HG02763 (cell line): ENCODE data around the gene GGA3.
A peak's percentile ranks its signal among the peaks of the same experiment; 100 is the strongest.

Source experiments
- ATAC-seq: cut with Tn5 transposase; IDR thresholded peaks from one replicate; pipeline ENCODE4 v1.9.1; 2021; ENCODE audit warnings: mild to moderate bottlenecking, moderate library complexity; ENCODE audit not compliant: unreplicated experiment

GGA3 gene

DNA sequence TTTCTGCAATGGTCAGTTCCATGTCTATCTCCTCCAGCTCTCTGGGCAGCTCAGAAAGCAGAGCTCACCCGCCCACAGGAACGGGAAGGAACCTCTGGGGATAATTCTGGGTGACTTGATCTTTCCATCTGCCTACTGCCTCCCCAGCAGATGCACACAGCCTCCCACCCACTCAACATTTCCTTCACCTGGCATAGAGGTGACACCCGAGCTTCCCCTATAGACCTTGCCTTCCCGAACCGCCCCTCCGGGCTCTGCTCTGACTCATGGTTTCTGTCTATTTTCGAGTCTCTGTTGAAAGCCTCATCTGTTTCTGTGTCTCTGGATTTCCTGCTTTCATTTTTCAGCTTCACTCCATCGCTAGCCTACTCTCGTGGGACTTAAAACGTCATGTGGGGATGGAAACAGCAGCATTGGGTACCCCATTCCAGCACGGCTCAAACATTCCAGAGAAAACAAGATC, 11.4 kb downstream of the GGA3 start:
- ATAC-seq = peak; percentile 93

DNA sequence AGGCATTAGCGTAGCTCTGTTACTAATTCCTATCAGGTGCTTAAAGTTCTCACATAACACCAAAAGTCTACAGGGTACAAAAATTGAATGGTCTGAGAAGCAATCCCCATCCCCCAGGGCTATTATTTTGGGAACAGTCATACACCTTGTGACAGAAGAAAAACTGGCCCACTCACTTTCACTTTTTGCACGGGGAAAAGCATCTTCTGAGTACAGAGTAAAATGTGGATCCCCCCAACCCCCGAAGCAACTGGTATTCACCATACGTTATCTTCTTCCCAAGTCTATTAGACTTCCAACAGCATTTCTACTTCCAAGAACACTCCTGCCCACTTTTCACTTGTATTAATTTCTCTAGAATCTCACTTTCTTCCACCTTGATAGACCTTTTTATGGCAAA, 11.8 kb downstream of the GGA3 start:
- no peak for ATAC-seq

DNA sequence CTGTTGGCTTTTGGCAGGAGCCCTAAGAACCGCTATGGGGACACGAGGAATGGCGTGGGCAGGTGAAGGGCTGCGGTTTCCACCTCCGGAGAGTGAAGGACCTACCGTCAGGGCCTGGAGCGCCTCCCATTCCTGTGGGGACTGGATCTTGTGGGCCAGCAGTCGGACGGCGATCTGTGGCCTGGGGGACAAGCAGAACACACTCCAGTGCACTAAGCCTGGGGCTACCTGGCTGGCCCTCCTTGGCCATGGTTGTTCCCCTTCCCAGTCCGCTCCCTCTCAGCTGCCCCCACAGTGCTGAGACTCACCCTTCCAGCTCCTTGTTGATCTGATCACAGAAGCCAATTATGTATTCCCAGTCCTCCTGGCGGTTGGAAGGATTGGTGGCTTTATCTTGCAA, 15.0 kb downstream of the GGA3 start:
- ATAC-seq = no peak

DNA sequence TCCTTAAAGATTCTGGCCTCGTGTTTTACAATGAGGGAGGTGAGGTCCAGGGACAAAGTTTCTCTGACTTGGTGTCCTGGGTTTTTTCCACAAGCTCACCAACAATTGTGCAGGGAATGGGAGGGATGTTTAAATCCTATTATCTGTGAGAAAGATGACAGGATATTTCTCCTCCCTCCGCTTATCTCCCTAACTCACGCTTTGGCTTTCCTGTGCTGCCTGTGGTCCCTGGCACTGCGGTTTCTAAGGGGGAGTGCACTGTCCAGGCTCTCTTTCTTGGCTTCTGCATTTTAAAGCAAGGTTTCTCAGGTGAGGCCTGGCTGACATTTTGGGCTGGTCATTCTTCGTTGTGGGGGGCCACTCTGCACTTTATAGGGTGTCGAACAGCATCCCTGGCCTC, 16.4 kb downstream of the GGA3 start:
- no peak for ATAC-seq

DNA sequence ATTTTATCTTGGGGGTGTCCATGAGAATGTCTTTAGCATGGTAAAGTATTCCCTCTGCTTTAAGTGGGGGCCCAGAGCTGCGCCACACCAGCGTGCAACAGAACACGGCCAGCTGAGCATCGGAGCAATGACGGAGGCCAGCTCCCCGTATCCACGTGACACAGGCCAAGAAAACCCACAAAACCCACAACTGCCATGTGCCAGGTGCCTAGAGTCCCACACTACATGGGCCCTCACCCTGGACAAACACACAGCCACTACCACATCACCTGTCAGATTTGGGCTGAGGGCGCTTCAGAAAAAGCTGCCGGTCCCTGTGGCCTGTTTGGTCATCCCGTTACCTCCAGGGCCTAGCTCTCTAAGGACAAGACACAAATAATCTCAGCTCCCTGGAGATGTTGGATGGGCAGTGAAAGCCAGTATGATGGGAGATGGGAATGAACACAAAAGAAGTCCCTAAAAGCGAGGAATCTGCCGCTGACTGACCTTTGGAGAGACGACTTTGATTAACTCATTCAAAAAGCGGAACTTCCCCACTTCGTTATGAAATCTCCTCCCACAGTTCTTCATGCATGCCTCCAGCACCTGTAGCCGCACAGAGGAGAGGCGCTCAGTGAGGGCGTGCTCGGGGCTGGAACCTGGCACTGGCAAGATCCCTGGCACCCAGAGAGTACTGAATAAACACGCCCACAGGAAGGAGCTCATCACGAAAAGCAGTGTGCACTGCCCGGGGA, 17.1 kb downstream of the GGA3 start:
- ATAC-seq = no peak

DNA sequence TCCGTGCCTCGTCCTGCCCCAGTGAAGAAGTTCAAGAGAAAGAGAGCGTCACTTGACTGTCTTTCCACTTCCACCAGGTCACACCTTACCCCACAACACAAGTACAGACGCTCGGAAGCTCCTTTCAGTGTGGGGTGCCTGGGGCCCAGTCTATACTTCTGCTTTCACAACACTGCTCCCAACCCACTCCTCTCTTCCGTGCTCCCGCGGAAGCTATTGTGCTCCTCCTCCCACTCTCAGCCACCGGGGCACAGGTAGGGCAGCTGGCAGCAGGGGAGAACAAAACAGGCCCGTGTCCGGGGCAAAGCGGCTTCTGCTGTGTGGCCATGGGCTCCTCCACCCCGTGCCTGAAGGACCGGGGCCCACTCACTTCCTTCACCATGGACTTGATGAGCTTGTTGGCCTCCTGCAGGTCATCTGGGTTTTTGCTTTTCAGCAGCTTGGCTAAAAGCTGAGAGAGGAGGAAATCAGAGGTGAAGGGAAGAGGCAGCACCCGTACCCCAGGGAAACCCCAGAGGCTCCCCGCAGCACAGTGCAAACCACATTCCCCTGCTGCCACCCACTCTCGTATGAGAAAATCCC, 18.9 kb downstream of the GGA3 start:
- no peak for ATAC-seq

DNA sequence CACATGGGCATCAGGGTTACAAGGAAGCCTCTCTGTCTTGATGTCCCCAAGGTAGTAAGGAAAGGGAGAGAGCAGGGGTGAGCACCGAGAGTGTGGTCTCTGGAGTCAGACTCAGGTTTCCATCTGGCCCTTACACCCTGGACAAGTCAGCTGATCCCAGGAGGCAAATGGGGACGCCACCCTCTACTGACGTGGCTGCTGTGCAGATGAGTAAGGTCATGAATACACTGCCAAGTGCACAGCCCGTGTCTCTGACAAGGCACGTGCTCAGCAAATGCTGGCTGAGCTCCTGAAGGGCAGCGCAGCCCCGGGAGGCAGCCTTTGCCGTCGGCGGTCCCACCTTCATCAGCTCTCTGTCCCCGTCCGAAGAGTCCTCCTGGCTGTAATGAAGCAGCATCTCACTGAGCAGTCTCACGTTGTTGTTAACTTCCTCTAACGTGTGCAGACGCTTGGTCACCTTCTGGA, 19.4 kb downstream of the GGA3 start:
- no peak for ATAC-seq

DNA sequence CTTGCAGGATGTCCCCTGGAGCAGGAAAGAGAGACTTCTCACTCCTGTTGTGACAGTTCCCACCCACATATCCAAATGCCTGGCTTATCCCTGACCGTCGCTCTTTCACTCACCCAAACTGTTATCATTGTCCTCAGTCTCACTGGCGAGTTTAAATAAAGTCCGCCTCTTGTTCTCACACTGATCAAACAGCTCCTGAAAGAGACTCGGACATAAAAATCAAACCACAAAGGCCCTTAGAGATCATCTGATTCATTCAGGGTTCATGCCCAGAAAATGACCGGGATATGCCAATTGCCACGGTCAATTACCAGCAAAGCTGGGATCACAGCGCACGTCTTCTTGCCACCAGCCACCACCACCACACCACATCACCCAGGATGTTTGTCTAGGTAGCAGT, 19.9 kb downstream of the GGA3 start:
- ATAC-seq = no peak

DNA sequence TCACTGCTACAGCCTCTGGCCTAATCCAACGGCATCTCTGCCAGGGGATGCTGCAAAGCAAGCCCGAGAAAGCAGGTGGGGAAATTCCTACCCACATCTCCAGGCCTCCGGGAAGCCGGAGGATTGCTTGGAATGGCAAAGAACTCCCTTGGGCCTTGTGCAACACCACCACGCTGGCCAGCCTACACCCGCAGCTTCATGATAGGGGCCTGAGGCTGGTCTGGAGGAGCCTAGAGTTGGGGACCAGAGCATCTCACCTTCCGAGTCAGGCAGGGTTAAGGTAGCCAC, 20.3 kb downstream of the GGA3 start:
- ATAC-seq = no peak

DNA sequence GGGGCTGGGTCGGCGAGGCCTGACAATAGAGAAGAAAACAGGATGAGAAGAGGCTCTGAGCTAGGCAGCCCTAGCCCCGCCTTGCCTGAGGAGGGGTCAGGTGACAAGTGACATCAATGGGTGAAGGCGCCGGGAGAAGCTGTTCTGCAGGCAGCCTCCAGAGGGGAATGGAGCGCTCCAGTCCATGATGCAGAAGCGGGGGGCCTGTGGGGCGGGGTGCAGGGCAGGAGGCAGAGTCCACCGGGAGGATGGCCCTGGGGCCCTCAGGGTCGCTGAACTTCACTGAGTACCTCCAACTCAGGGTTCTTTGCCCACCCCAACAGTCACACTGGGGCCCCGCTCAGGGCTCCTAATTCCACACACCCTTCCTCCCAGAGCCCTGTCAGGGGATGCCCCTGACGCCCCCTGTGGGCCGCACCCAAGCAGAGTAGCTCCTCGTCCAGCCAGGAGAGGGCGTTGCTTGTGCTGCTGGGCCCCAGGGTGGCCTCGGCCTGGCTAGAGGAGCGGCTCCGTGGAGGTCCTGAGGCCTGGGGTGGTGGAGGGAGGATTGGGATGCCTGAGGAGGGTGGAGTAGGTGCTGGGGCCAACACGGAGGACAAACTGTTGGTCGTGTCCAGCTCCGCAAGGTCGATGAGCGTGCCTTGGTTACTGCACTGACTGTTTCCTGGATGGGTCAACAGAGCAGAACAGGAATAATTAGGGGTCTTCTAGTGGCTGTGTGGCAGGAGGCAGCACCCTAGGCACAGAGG, 20.8 kb downstream of the GGA3 start:
- no peak for ATAC-seq

DNA sequence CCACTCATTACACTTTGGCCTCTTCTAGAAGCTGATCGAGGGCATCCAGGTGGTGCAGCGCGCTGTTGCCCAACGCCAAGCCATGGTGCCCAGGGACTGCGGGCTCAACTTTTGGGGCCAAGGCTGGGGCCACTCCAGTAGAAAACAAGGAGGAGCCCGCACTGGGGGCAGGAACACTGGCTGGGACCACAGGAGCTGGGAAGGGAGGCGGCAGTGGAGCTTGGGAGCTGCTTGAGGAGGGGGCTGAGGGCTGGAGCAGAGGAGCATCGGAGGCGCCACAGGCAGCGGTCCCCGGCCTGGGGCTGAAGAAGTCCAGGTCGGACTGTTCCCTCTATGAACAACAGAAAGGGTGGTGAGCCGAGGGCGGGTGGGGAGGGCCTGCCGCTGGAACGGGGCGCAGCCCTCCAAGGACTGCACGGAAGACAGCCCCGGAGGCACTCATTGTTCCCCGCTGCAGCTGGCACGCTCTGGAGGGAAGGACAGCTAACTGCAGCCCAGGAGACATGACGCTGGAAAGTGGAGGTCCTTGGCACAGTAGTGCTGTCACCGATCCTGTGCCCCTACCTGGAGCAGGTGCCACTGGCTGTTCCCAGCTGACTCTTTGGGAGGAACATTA, 21.5 kb downstream of the GGA3 start:
- ATAC-seq = no peak

DNA sequence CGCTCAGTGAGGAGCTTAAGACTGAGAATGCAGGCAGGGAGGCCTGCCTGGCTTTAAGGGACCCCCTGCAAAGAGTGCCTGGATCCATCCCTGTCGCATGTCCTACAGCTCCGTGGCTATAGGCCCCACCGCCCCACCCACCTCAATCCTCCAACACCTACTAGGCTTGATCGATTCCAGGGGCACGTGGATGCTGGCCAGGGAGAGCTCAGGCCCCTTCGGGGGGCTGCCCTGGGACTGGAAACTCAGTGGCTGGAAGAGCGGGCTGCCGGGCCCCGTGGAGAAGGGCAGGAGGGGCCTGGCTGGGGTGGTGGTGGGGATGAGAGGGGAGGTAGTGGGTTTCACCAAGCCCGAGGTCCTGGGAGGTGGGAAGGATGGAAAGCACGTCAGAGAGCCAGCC, 22.2 kb downstream of the GGA3 start:
- no peak for ATAC-seq

DNA sequence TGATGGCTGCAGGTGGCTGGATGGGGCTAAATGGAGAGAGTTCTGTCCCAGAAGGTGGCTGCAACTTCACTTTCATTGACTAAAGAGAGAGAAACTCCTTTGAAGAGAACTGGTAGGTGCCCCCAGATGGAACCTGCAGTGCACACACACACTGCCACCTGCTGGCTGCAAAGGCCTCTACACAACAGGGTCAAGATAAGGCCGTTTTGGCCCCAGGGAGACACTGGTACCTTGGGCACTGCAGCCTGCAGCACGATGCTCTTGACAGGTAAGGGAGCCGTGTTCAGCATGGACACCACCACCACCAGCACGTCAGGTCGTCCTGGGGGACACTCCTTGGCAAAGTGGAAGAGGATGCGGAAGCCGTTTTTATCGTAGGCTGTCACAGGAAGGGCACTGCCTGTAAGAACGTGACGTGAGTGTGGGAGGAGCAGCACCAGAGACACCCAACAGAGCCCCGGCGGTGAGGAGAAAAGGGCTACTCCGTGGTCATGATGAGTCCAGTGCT, 22.7 kb downstream of the GGA3 start:
- no peak for ATAC-seq

DNA sequence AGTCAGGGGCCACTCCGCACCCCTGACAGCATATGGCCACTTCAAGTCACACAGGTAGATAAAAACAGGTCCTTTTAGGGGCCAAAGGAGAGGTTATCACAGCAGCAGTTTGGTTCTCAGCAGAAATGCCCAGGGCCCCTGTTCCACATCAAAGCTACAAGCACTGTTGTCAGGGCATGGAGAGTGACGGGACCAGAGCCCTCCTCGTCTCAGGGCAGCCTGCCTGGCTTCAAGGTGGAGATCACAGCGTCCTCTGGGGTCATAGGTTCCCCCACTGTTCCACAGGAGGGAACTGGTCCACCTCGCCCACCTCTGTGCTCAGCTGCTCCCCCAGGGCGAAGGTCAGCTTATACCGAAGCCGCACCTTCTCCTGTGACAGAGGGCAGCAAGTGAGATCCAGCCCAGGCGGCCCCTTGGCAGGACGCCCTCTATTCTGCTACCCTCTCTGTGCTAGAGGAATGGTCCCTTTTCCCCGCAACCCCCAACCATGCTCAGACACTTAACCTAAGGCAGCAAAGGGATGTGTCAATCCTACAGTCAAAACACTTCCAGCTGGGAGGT, 23.3 kb downstream of the GGA3 start:
- ATAC-seq = no peak

DNA sequence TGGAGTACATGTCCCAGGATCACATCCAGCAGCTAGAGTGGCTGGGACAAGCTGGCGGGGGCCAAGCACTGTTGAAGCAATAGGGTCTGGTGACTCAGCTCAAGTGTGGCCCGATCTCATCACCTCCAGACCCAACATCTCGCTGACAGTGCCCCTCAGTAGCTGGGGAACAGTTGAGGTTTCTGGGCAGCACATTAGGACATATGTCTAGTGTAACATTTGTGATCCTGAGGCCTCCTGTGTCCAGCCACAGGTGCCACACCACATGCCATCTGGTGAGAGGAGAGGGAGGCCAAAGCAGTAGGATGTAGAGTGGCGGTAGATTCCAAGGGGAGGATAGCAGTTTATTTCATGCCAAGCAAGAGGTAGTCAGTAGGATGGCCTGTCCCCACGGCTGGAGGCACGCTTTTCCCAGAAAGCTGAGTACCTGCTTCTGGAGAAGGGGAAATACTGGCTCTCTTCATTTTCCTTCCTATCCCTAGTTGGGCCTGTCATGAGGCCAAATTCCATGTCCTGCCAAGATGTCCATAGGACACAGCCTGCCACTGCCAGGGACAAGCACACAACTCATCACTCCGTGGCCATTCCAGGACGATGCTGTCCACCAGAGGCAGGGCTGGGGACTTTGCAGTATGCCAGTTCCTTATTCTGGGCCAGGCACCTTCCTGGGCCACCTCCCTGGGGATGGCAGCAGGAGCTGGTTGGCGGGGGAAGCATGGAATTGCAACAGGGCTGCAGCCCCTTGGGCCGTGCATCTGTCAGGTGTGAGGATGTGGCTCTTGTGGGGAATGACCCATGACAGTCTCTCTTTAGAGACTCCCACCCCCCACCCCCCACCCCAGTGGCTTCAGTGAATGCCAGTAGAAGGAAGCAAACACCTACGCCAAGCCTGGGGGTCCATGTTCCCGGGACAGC, 24.0 kb downstream of the GGA3 start:
- no peak for ATAC-seq

DNA sequence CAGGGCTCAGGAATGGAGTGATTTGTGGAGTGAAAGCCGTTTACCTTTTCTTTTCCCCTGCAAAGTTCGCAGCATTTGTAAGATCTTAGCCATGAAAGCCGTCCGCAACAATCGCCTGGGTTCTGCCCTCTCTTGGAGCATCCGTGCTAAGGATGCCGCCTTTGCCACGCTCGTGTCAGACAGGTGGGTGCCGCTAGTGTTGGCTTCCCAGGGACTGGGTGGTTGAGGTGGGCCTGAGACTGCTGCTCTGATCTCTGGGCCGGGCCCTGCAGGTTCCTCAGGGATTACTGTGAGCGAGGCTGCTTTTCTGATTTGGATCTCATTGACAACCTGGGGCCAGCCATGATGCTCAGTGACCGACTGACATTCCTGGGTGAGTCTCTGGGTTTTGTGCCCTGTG, 28.6 kb downstream of the GGA3 start:
- ATAC-seq = no peak

DNA sequence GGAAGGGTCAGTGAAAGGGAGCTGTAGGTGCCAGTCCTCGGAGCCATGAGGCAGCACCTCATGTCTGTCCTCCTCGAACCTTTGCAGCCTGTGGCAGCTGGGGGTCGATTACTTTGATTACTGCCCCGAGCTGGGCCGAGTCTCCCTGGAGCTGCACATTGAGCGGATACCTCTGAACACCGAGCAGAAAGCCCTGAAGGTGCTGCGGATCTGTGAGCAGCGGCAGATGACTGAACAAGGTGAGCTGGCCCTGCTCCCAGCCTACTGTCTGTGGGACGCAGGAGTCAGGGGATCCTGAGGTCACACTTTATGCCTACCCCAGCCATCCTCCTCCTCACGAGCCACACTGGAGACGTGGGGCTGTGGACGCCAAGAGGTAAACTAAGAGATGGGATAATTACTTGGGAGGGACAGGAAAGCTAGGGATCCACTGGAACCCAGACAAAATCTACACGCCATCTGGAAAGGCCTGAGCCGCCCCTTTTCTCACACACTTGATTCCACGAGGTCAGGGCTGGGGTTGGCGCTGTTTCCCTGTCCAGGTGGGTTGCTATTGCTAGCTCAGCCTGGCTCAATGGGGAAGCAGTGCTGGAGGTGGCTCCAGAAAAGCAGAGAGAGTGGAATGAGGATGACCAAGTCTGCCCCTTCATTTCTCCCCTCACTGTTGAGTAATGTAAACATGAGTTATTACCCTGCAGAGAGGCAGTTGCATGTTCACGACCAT, 29.5 kb downstream of the GGA3 start:
- no peak for ATAC-seq

DNA sequence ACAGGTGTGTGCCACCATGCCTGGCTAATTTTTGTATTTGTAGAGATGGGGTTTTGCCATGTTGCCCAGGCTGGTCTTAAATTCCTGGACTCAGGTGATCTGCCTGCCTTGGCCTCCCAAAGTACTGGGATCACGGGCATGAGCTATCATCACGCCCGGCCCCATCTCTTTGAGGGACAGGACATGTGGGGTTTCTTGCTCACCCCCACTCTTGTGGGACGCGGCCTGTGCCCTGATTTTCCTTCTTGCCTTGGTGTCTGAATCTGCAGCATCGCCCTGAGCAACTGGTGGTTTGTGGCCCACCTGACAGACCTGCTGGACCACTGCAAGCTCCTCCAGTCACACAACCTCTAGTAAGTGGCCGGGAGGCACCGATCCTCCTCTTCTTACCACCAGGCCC, 30.3 kb downstream of the GGA3 start:
- ATAC-seq = no peak

DNA sequence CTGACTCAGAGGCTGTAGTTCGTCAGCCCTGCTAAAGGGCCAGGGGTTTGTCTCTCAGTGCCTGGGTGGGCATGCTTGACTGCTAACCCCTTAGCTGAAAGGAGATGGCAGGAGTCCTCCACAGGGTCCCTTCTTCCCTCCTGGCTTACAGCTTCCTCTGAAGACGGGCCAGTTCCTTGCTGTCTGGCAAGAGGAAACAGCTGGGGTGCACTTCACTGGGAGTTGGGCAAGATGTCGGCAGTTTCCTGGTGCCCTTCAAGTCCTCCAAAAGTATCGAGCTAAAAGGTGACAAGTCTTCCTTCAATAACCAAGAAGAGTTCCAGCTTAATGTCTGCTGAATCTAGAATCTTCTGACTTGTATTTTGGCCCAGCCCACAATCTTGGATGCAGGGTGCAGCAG, 32.6 kb downstream of the GGA3 start:
- no peak for ATAC-seq

DNA sequence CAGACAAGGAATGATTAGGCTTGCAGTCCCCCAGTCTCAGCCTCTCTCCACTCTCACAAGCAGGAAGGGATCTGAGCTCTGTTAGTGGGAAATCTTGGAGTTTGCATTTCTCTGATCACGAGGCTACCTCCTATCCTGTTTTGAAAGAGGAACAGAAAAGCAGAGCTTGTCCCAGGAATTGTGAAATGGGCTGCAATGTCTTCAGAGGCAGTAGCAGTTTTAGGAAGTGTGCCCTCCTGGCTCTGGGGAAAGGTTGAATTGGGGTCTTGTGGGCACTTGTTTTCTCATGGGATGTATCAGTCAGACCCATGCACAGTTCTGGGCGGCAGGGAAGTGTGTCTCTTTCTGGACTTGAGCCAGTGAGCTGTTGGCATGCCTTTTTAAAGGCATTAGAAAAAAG, 33.1 kb downstream of the GGA3 start:
- no peak for ATAC-seq
